Measurements from ENCODE around the gene SH2D4B. TPM values are rescaled to one million over a fixed set of nuclear protein-coding genes. Genes with fewer than 3 reads are reported as not detected.
A peak's percentile ranks its signal among the peaks of the same experiment; 100 is the strongest.

Gene SH2D4B
- total and polyA plus RNA-seq, 8 donors, result 0.03 to 0.18 TPM; not detected in 6

GRCh38 chr10:80518143-80518806 lies 19.4 kb upstream of the SH2D4B start:
- Histone ChIP-seq H3K9me3 (no peaks in the 10 kb centered on the region), H3K27me3 (no peaks in the 10 kb centered on the region), H3K4me3 (no peak overlapping the region), H3K4me1 (peaks cover 0 to 7% (median 2%) of the 10 kb centered on the region in 4 donors), H3K36me3 (peaks cover 54 to 86% (median 83%) of the 10 kb centered on the region in 4 donors), H3K27ac (peak overlapping the region in 1 of 5 donors; percentile 5)
- TF ChIP-seq POLR2AphosphoS5 (IDR thresholded peaks at IDR 0.05) (no peak), EP300 (IDR thresholded peaks at IDR 0.05) (no peak), CTCF (IDR thresholded peaks at IDR 0.05) (no peak), POLR2A (IDR thresholded peaks at IDR 0.05) (no peak)
- no peak for DNase-seq
- intact Hi-C loops (cut with DNase I; ENCODE audit: low total_unique reads), result no loop called here
- 79 to 92% (median 90%) methylated on average over 6 to 17 of the region's 17 CpGs for WGBS, 5 donors

GRCh38 chr10:80518807-80519360 lies 18.8 kb upstream of the SH2D4B start:
- H3K4me1 ChIP-seq, result peaks cover 0 to 7% (median 2%) of the 10 kb centered on the region in 4 donors
- no peak overlapping the region for H3K27ac ChIP-seq
- H3K4me3 ChIP-seq, result no peak overlapping the region
- H3K36me3 ChIP-seq, result peaks cover 53 to 80% (median 77%) of the 10 kb centered on the region in 4 donors
- no peak for DNase-seq
- intact Hi-C loops (cut with DNase I; ENCODE audit: low total_unique reads), result no loop called here
- H3K27me3 ChIP-seq, result no peaks in the 10 kb centered on the region
- TF ChIP-seq POLR2AphosphoS5 (IDR thresholded peaks at IDR 0.05) (no peak), EP300 (IDR thresholded peaks at IDR 0.05) (no peak), CTCF (IDR thresholded peaks at IDR 0.05) (no peak), POLR2A (IDR thresholded peaks at IDR 0.05) (no peak)
- WGBS, 5 donors, result 76 to 82% (median 80%) methylated on average over 7 of the region's 7 CpGs
- no peaks in the 10 kb centered on the region for H3K9me3 ChIP-seq

GRCh38 chr10:80519936-80520650 lies 17.6 kb upstream of the SH2D4B start:
- WGBS, 5 donors, result 83 to 91% (median 87%) methylated on average over 14 of the region's 14 CpGs
- H3K9me3 ChIP-seq, result no peaks in the 10 kb centered on the region

More at GRCh38 chr10:80519936-80520650, 17.6 kb upstream of the SH2D4B start:
- H3K4me1 ChIP-seq, result peaks cover 0 to 9% (median 3%) of the 10 kb centered on the region in 4 donors
- no peak for DNase-seq
- peaks cover 41 to 67% (median 65%) of the 10 kb centered on the region in 4 donors for H3K36me3 ChIP-seq
- intact Hi-C loops (cut with DNase I; ENCODE audit: low total_unique reads), result no loop called here
- no peak overlapping the region for H3K27ac ChIP-seq
- no peaks in the 10 kb centered on the region for H3K27me3 ChIP-seq
- TF ChIP-seq EP300 (IDR thresholded peaks at IDR 0.05) (no peak), POLR2A (IDR thresholded peaks at IDR 0.05) (no peak), CTCF (IDR thresholded peaks at IDR 0.05) (no peak), POLR2AphosphoS5 (IDR thresholded peaks at IDR 0.05) (no peak)
- no peak overlapping the region for H3K4me3 ChIP-seq
